BJ (cell line): Measurements from ENCODE around the gene SLC27A4. TPM values are rescaled to one million over a fixed set of nuclear protein-coding genes. Genes with fewer than 3 reads are reported as not detected.

Source experiments
- CTCF ChIA-PET: fragments of 350-600 bp; formaldehyde crosslinking; extraction: SDS; loops from one replicate; lab custom pipeline; 2021; ENCODE audit warnings: antibody characterized with exemption, inconsistent platforms; lab: Yijun Ruan, JAX
- POLR2A ChIA-PET: fragments of 300-600 bp; sonication (Branson Sonifier 250); formaldehyde crosslinking; extraction: SDS; loops from one replicate; lab custom pipeline; 2021; ENCODE audit warnings: antibody characterized with exemption; lab: Charles Lee
- DNase-seq: peaks from one replicate; pipeline ENCODE4 v3.0.0-alpha.2; 2011; ENCODE audit warnings: low read depth
- H3K27me3 ChIP-seq: 2 replicates; pipeline ENCODE4 v1.6.0; 2011; ENCODE audit warnings: low read length; ENCODE audit not compliant: control insufficient read depth, insufficient read depth
- H3K36me3 ChIP-seq: 2 replicates; pipeline ENCODE4 v1.5.1; 2011; ENCODE audit warnings: low read length; ENCODE audit not compliant: control insufficient read depth, insufficient read depth
- H3K4me3 ChIP-seq: 2 replicates; pipeline ENCODE4 v1.5.1; 2011; ENCODE audit warnings: low read depth, mild to moderate bottlenecking, control low read depth, low read length
- polyA plus RNA-seq: library from polyadenylated mRNA; depleted of rRNA; stranded (reverse); fragments of >200 nt; gene quantifications from 2 replicates; pipeline ENCODE4 v1.2.3, GENCODE V29; 2011
- TF ChIP-seq, protein P1 (sequence below): IDR thresholded peaks from 2 replicates; pipeline ENCODE4 v1.5.1; 2011; ENCODE audit warnings: low read depth, mild to moderate bottlenecking, control low read depth, inconsistent platforms, low read length, moderate library complexity; ENCODE audit not compliant: insufficient read depth

The SLC27A4 gene
- polyA plus RNA-seq, 1 experiment: 15.2 TPM

DNA sequence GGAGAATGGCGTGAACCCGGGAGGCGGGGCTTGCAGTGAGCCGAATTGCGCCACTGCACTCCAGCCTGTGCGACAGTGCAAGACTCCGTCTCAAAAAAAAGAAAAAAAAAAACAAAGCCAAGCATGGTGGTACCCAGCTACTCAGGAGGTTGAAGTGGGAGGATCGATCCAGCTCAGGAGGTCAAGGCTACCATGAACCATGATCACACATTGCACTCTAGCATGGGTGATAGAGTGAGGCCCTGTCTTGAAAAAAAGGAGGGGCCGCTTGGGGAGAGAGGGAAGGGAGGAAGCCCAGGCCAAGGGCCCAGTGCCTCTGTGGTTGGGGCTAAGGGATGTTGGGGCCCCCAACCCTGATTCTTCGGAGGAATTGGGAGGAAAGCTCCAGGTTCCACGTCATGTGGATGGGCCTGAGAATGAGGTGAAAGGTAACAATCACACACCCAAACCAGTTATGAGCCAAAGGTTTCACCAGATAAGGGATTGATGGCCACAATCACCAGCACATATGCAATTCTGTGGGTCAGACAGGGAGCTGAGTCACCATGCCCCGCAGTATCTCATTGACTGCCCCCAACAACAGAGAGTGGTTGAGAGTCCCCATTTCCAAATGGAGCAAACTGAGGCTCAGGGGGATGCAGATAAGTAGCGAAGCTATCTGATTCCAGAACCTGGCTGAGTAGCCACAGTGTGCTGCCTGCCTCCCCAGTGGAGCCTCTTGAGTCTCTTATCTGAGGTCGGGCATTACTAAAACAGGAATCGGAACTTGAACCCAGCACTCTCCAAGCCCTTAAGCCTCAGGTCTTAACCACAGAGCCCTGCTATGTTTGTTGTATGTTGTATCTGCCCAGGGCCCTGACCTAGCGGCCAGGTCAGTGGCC, 43.7 kb upstream of the SLC27A4 start:
- POLR2A ChIA-PET: no interaction called here
- H3K4me3 ChIP-seq: no peak overlapping the region
- no peaks in the 10 kb centered on the region for H3K36me3 ChIP-seq
- CTCF ChIA-PET: interaction anchor here (0.9 to 7.0 kb wide), 11 partner anchors 8 to 114 kb away, joined by 3 to 50 read pairs (median 15); partner anchors contain the start of gene URM1
- no peaks in the 10 kb centered on the region for H3K27me3 ChIP-seq
- no peak for DNase-seq
- TF ChIP-seq, protein P1, sequence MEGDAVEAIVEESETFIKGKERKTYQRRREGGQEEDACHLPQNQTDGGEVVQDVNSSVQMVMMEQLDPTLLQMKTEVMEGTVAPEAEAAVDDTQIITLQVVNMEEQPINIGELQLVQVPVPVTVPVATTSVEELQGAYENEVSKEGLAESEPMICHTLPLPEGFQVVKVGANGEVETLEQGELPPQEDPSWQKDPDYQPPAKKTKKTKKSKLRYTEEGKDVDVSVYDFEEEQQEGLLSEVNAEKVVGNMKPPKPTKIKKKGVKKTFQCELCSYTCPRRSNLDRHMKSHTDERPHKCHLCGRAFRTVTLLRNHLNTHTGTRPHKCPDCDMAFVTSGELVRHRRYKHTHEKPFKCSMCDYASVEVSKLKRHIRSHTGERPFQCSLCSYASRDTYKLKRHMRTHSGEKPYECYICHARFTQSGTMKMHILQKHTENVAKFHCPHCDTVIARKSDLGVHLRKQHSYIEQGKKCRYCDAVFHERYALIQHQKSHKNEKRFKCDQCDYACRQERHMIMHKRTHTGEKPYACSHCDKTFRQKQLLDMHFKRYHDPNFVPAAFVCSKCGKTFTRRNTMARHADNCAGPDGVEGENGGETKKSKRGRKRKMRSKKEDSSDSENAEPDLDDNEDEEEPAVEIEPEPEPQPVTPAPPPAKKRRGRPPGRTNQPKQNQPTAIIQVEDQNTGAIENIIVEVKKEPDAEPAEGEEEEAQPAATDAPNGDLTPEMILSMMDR: no peak

DNA sequence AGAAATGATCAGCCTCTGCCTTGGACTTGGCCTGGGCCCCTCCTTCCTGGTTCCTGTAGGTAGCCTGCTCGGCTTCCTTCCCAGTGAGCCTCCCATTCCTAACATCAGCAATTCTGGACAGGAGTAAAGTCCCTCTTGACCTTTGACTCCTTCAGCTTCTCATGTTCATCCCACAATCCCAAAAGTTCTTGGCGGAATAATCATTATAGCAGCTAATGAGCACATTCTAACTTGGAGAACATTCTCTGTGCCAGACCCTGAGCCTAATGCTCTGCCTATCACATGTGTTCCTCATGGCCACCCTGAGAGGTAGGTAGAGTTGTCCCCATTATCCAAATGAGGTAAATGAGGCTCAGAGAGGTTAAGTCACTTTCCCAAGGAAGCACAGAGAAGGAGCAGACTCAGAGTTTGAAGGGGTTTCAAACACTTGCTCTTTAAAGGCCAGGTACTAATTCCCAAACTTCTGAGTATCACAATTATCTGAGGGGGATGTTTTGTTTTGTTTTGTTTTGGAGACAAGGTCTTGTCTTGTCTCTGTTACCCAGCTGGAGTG, 43.0 kb upstream of the SLC27A4 start:
- no peak for DNase-seq
- TF ChIP-seq, protein P1: no peak
- Histone ChIP-seq H3K27me3 (no peaks in the 10 kb centered on the region), H3K36me3 (no peaks in the 10 kb centered on the region), H3K4me3 (no peak overlapping the region)
- POLR2A ChIA-PET: no interaction called here
- CTCF ChIA-PET: interaction anchor here (0.9 to 7.0 kb wide), 8 partner anchors 10 to 123 kb away, joined by 3 to 50 read pairs (median 16); partner anchors contain the start of gene CERCAM

DNA sequence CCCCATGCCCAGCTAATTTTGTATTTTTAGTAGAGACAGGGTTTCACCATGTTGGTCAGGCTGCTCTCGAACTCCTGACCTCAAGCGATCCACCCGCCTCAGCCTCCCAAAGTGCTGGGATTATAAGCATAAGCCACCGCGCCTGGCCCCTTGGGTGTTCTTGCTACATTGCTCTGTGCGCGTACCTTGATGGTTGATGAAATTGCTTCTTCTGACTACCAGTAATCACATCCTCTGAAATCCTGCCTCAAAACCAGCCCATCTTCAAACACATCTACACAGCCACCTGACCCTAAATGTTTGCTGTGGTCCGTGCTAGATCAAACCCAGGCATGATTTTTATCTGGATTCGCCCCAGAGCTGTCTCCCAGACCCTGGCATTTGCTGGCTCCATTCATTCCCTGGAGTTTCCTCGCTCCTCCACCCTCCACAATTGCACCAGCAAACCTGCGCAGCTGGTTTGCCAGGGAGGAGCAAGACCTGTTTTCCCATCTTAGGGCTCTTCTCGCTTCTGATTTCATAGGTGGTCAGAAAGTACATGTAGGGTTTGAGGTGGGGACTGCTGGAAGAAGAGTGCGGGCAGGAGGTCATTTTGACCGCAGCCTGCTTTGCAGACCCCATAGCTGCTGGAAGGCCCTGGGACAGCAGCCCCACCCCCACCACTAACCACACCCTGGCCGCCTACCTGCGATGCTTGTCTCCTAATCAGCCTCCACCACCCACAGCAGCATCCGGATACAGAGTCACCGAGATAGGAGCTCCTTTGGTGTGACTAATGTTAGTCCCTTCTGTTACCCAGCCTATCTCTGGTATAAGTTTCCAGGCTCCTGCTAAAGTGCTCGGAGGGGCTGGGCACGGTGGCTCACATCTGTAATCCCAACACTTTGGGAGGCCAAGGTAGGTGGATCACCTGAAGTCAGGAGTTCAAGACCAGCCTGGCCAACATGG, 41.5 kb upstream of the SLC27A4 start:
- TF ChIP-seq, protein P1: no peak
- ChIA-PET POLR2A (no interaction called here), CTCF (interaction anchor here (0.6 to 7.0 kb wide), 7 partner anchors 8 to 138 kb away, joined by 3 to 50 read pairs (median 3); no protein-coding TSS in a partner anchor)
- DNase-seq: no peak
- Histone ChIP-seq H3K4me3 (no peak overlapping the region), H3K36me3 (no peaks in the 10 kb centered on the region), H3K27me3 (no peaks in the 10 kb centered on the region)

DNA sequence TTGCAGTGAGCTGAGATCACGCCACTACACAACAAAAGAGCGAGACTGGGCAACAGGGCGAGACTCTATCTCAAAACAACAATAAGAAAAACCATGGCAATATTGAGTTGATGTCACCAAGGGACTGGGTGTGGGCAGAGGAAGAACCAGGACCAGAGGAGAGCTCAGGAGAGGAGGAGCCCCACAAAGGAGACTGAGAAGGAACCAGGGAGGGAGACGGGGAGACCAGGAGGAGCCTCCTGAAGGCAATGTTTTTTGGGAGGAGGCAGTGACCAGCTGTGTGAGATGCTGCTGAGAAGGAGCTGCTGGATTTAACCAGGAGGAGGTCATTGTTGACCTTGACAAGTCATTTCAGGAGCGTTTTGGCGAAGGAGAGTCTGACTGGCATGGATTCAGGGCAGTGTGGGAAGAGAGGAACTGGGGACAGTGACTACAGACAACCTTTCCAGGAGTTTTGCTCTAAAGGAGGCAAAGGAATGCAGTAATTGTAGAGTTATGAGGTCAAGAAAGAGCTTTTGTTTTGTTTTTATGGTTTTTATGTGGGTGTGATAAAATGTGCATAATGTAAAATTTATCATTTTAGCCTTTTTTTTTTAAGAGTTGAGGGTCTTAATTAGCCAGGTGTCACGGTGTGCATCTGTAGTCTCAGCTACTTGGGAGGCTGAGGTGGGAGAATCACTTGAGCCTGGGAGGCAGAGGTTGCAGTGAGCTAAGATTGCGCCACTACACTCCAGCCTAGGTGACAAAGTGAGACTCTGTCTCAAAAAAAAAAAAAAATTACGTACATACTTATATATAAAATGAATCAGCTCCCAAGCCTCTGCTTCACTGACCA, 36.0 kb upstream of the SLC27A4 start:
- H3K36me3 ChIP-seq: peaks cover 2% of the 10 kb centered on the region
- DNase-seq: no peak
- POLR2A ChIA-PET: no interaction called here
- TF ChIP-seq, protein P1: no peak
- no peak overlapping the region for H3K4me3 ChIP-seq
- CTCF ChIA-PET: interaction anchor here (2.9 to 8.5 kb wide), 2 partner anchors 9 to 37 kb away, joined by 14 to 50 read pairs; no protein-coding TSS in a partner anchor
- no peaks in the 10 kb centered on the region for H3K27me3 ChIP-seq
